Aorta (tissue), 4 donors: ENCODE results near the gene TMEM53. TPM values are rescaled to one million over a fixed set of nuclear protein-coding genes. Genes with fewer than 3 reads are reported as not detected.

Source experiments
- polyA plus RNA-seq, 2 donors: library from polyadenylated mRNA; stranded (reverse); fragments of 200-250 nt; gene quantifications; one replicate each; pipeline ENCODE4 v1.2.3, GENCODE V29; 2013
- total RNA-seq, 2 donors: library from RNA; stranded (reverse); fragmentation: NEBNext Ultra II Directional; extraction: Animal tissue kit (Norgen Biotek cat#: 25700); gene quantifications; one replicate each; pipeline ENCODE4 v1.2.1, GENCODE V29; 2021
- donor health status: healthy with polysubstance abuse.
- donor health status: Bipolar disorder and iron deficiency.
- donor health status: DM: no; HTN: no; CAD: no.
- donor health status: DM: yes; HTN: yes; CAD: no.

Gene TMEM53
- total and polyA plus RNA-seq, 4 donors, result 5.4 to 9.9 (median 7.5) TPM

Other genes starting within 250 kb of the TMEM53 start
- gene ARMH1, start 233 bp upstream of the TMEM53 start, total RNA-seq, result 1 to 10 TPM; 1.5 to 6.7 TPM
- 1 to 10 TPM in 1 of 2 donors, under 1 TPM in 1; 0.63 to 2.0 TPM for gene ARMH1, start 233 bp upstream of the TMEM53 start, polyA plus RNA-seq
- not detected for gene RNU5D-1, start 56.7 kb upstream of the TMEM53 start, total RNA-seq
- not detected for gene RNU5D-1, start 56.7 kb upstream of the TMEM53 start, polyA plus RNA-seq
- gene KIF2C, start 65.4 kb upstream of the TMEM53 start, total RNA-seq, result 1 to 10 TPM in 1 of 2 donors, under 1 TPM in 1; 0.84 to 3.5 TPM
- gene KIF2C, start 65.4 kb upstream of the TMEM53 start, polyA plus RNA-seq, result 1 to 10 TPM in 1 of 2 donors, under 1 TPM in 1; 0.75 to 2.3 TPM
- gene RPS8, start 101.1 kb upstream of the TMEM53 start, total RNA-seq, result 1,000 to 10,000 TPM; 1,373 to 1,500 TPM
- 1,000 to 10,000 TPM; 2,358 to 3,400 TPM for gene RPS8, start 101.1 kb upstream of the TMEM53 start, polyA plus RNA-seq
- gene BEST4, start 113.7 kb upstream of the TMEM53 start, total RNA-seq, result under 1 TPM; 0.30 to 0.32 TPM
- gene BEST4, start 113.7 kb upstream of the TMEM53 start, polyA plus RNA-seq, result 1 to 10 TPM; 1.1 to 1.8 TPM
- gene PLK3, start 125.9 kb upstream of the TMEM53 start, total RNA-seq, result 10 to 100 TPM; 28.8 to 84.3 TPM
- 10 to 100 TPM; 16.2 to 73.3 TPM for gene PLK3, start 125.9 kb upstream of the TMEM53 start, polyA plus RNA-seq
- under 1 TPM; 0.81 to 0.87 TPM for gene DYNLT4, start 132.9 kb upstream of the TMEM53 start, total RNA-seq
- 1 to 10 TPM in 1 of 2 donors, not detected in 1; 3.0 TPM for gene DYNLT4, start 132.9 kb upstream of the TMEM53 start, polyA plus RNA-seq
- gene BTBD19, start 134.0 kb upstream of the TMEM53 start, total RNA-seq, result 10 to 100 TPM; 38.5 to 41.1 TPM
- 10 to 100 TPM in 1 of 2 donors, 1 to 10 TPM in 1; 5.1 to 35.4 TPM for gene BTBD19, start 134.0 kb upstream of the TMEM53 start, polyA plus RNA-seq
- gene PTCH2, start 168.8 kb upstream of the TMEM53 start, total RNA-seq, result 1 to 10 TPM; 1.7 to 6.3 TPM
- gene PTCH2, start 168.8 kb upstream of the TMEM53 start, polyA plus RNA-seq, result 1 to 10 TPM in 1 of 2 donors, under 1 TPM in 1; 0.38 to 6.7 TPM